ENCODE results near the gene CCDC50.

Gene CCDC50

DNA sequence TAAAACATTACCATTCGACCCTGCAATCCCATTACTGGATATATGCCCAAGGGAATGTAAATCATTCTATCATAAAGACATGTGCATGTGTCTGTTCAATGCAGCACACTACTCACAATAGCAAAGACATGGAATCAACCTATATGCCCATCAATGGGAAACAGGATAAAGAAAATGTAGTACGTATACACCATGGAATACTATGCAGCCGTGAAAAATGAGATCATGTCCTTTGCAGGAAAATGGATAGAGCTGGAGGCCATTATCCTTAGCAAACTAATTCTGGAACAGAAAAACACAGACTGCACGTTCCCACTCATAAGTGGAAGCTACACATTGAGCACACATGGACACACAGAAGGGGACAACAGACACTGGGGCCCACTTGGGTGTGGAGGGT lies 111.3 kb downstream of the CCDC50 start:
- TF ChIP-seq CTCF (conservative IDR thresholded peaks at IDR 0.05; ENCODE audit: low read depth, low read length), result no peak
- Histone ChIP-seq H3K9ac (no peak overlapping the region), H4K20me1 (ENCODE audit: insufficient read depth) (no peaks in the 10 kb centered on the region; the same call in 1 of the 2 replicates), H3K36me3 (ENCODE audit: insufficient read depth) (no peaks in the 10 kb centered on the region), H3K4me3 (IDR thresholded peaks at IDR 0.05; ENCODE audit: insufficient read depth, low read depth, low read length) (no peak overlapping the region), H2AFZ (ENCODE audit: low read depth) (no peak overlapping the region), H3K27ac (no peak overlapping the region), H3K79me2 (ENCODE audit: insufficient read depth, low read depth) (no peaks in the 10 kb centered on the region), H3K27me3 (ENCODE audit: insufficient read depth, low read depth) (no peaks in the 10 kb centered on the region), H3K4me2 (no peak overlapping the region), H3K4me1 (ENCODE audit: low read depth, poor library complexity, severe bottlenecking) (no peaks in the 10 kb centered on the region)

DNA sequence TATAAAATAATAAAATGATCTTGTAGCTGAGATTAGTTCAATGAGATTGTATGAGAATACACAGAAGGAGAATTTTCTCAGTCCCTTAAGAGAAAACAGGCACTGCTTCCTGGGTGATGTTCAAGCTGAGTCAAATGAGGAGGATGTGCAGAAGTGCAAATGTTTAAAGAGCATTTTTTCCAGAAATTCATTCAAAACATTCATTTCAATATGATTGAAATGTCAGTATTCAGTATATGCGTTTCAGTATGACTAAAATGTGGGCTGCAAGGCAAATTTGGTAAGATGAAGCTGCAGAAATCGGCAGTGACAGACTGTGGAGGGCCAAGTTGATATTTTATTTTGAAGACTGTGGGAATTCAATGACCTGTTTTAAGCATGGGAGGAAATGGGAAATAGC lies 112.5 kb downstream of the CCDC50 start:
- no peak for TF ChIP-seq CTCF (conservative IDR thresholded peaks at IDR 0.05; ENCODE audit: low read depth, low read length)
- H3K79me2 ChIP-seq (ENCODE audit: insufficient read depth, low read depth), result no peaks in the 10 kb centered on the region
- H2AFZ ChIP-seq (ENCODE audit: low read depth), result no peak overlapping the region
- no peaks in the 10 kb centered on the region for H3K36me3 ChIP-seq (ENCODE audit: insufficient read depth)
- H3K27me3 ChIP-seq (ENCODE audit: insufficient read depth, low read depth), result no peaks in the 10 kb centered on the region
- no peak overlapping the region for H3K4me2 ChIP-seq
- no peaks in the 10 kb centered on the region; the same call in 1 of the 2 replicates for H4K20me1 ChIP-seq (ENCODE audit: insufficient read depth)
- no peak overlapping the region for H3K27ac ChIP-seq
- H3K9ac ChIP-seq, result no peak overlapping the region
- H3K4me1 ChIP-seq (ENCODE audit: low read depth, poor library complexity, severe bottlenecking), result no peaks in the 10 kb centered on the region
- no peak overlapping the region for H3K4me3 ChIP-seq (IDR thresholded peaks at IDR 0.05; ENCODE audit: insufficient read depth, low read depth, low read length)

DNA sequence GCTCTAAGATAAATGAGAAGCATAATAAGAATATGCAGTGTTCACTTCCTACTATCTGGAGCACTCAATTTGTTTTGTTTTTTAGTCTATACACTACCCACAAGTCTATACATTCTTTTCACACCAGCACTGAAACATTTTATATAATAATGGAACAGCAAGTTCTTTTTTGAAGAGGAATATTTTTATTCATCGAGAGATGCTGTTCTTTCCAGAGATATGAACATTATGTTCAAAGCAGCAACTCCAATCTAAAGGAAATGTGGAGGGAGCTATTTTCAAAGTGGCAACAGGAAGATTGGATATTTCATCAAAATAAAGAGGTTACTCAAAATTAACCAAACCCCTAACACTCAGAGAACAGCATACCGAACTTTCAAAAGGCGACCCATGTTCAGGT lies 115.4 kb downstream of the CCDC50 start:
- Histone ChIP-seq H3K4me3 (IDR thresholded peaks at IDR 0.05; ENCODE audit: insufficient read depth, low read depth, low read length) (no peak overlapping the region), H3K4me2 (no peak overlapping the region), H3K79me2 (ENCODE audit: insufficient read depth, low read depth) (no peaks in the 10 kb centered on the region), H3K27ac (no peak overlapping the region), H3K36me3 (ENCODE audit: insufficient read depth) (no peaks in the 10 kb centered on the region), H4K20me1 (ENCODE audit: insufficient read depth) (no peaks in the 10 kb centered on the region; the same call in 1 of the 2 replicates), H3K27me3 (ENCODE audit: insufficient read depth, low read depth) (no peaks in the 10 kb centered on the region), H3K9ac (no peak overlapping the region), H3K4me1 (ENCODE audit: low read depth, poor library complexity, severe bottlenecking) (no peaks in the 10 kb centered on the region), H2AFZ (ENCODE audit: low read depth) (no peak overlapping the region)
- TF ChIP-seq CTCF (conservative IDR thresholded peaks at IDR 0.05; ENCODE audit: low read depth, low read length), result no peak
